Loucy (cell line): ENCODE measurements around the gene PSMD13.

Experiments used
- H2AFZ ChIP-seq: fragments of 200-600 bp; sonication (generic); 2 replicates; pipeline ENCODE4 v1.6.0; 2016; ENCODE audit warnings: antibody characterized with exemption, mild to moderate bottlenecking, low read length, moderate library complexity
- H3F3A ChIP-seq: fragments of 200-600 bp; 2 replicates; pipeline ENCODE4 v1.6.0; 2016; ENCODE audit warnings: antibody characterized with exemption, low read depth, mild to moderate bottlenecking
- H3K27me3 ChIP-seq: fragments of 200-600 bp; sonication (generic); 2 replicates; pipeline ENCODE4 v1.6.1; 2014; ENCODE audit warnings: low read length, mild to moderate bottlenecking; ENCODE audit not compliant: insufficient read depth, poor library complexity, severe bottlenecking
- H3K36me3 ChIP-seq: fragments of 200-600 bp; sonication (generic); 2 replicates; pipeline ENCODE4 v1.6.1; 2016; ENCODE audit warnings: low read length; ENCODE audit not compliant: insufficient read depth
- H3K4me1 ChIP-seq: fragments of 200-600 bp; sonication (generic); 2 replicates; pipeline ENCODE4 v1.5.1; 2014; ENCODE audit warnings: low read length, mild to moderate bottlenecking; ENCODE audit not compliant: insufficient read depth, poor library complexity, severe bottlenecking
- H3K4me2 ChIP-seq: fragments of 200-600 bp; sonication (generic); 2 replicates; pipeline ENCODE4 v1.6.0; 2014; ENCODE audit warnings: antibody characterized with exemption, low read length, low read depth, mild to moderate bottlenecking; ENCODE audit not compliant: poor library complexity, severe bottlenecking
- H3K4me3 ChIP-seq: fragments of 200-600 bp; sonication (generic); 2 replicates; pipeline ENCODE4 v1.5.1; 2014; ENCODE audit warnings: low read length, mild to moderate bottlenecking, mixed read lengths; ENCODE audit not compliant: poor library complexity, severe bottlenecking
- H3K79me2 ChIP-seq: fragments of 200-600 bp; sonication (generic); 2 replicates; pipeline ENCODE4 v1.6.1; 2014; ENCODE audit warnings: low read length; ENCODE audit not compliant: insufficient read depth
- H3K9ac ChIP-seq: fragments of 200-600 bp; sonication (generic); 2 replicates; pipeline ENCODE4 v1.6.0; 2014; ENCODE audit warnings: mild to moderate bottlenecking, low read depth, low read length, moderate library complexity; ENCODE audit not compliant: poor library complexity, severe bottlenecking
- H3K9me2 ChIP-seq: fragments of 200-600 bp; sonication (generic); replicated peaks from 2 replicates; pipeline ENCODE4 v1.6.1; 2016; ENCODE audit warnings: low read depth, low read length, mixed read lengths
- H3K9me3 ChIP-seq: fragments of 200-600 bp; sonication (generic); 2 replicates; pipeline ENCODE4 v1.6.1; 2014; ENCODE audit warnings: mild to moderate bottlenecking, antibody characterized with exemption, low read length, low read depth; ENCODE audit not compliant: insufficient read depth
- H4K20me1 ChIP-seq: fragments of 200-600 bp; sonication (generic); 2 replicates; pipeline ENCODE4 v1.6.0; 2014; ENCODE audit warnings: antibody characterized with exemption, low read length, mild to moderate bottlenecking; ENCODE audit not compliant: insufficient read depth, poor library complexity, severe bottlenecking
- CTCF ChIP-seq: fragments of 200-600 bp; sonication (generic); conservative IDR thresholded peaks from 2 replicates; pipeline ENCODE4 v1.5.1; 2014; ENCODE audit warnings: mild to moderate bottlenecking, antibody characterized with exemption, low read length
- EZH2phosphoT487 ChIP-seq: fragments of 200-600 bp; IDR thresholded peaks from 2 replicates; pipeline ENCODE4 v1.6.1; 2018; ENCODE audit warnings: antibody characterized with exemption, mild to moderate bottlenecking, moderate library complexity, borderline replicate concordance

Gene PSMD13

GRCh38 chr11:197741-198235 is 39.0 kb upstream of the PSMD13 start:
- H2AFZ ChIP-seq: no peak overlapping the region
- no peak overlapping the region for H3K4me2 ChIP-seq
- no peaks in the 10 kb centered on the region for H3K79me2 ChIP-seq
- H3K9ac ChIP-seq: no peak overlapping the region
- H3K4me1 ChIP-seq: peaks cover 11% of the 10 kb centered on the region
- H3K36me3 ChIP-seq: no peaks in the 10 kb centered on the region
- no peaks in the 10 kb centered on the region for H3K9me3 ChIP-seq
- H3K27me3 ChIP-seq: no peaks in the 10 kb centered on the region
- no peaks in the 10 kb centered on the region for H3F3A ChIP-seq
- H4K20me1 ChIP-seq: no peaks in the 10 kb centered on the region
- TF ChIP-seq CTCF (no peak), EZH2phosphoT487 (no peak)
- H3K4me3 ChIP-seq: no peak overlapping the region
- H3K9me2 ChIP-seq: no peaks in the 10 kb centered on the region

- Histone ChIP-seq H3K4me1 (peaks cover 12% of the 10 kb centered on the region), H3K36me3 (no peaks in the 10 kb centered on the region), H4K20me1 (no peaks in the 10 kb centered on the region), H3F3A (no peaks in the 10 kb centered on the region), H3K9me3 (no peaks in the 10 kb centered on the region), H3K79me2 (no peaks in the 10 kb centered on the region), H3K4me2 (no peak overlapping the region), H2AFZ (no peak overlapping the region), H3K4me3 (no peak overlapping the region), H3K27me3 (no peaks in the 10 kb centered on the region), H3K9me2 (no peaks in the 10 kb centered on the region), H3K9ac (no peak overlapping the region)
- TF ChIP-seq EZH2phosphoT487: no peak
- TF ChIP-seq CTCF: no peak
Observed at GRCh38 chr11:198236-198806, 38.5 kb upstream of the PSMD13 start.

GRCh38 chr11:199004-199581 is 37.7 kb upstream of the PSMD13 start:
- H3F3A ChIP-seq: no peaks in the 10 kb centered on the region
- no peaks in the 10 kb centered on the region for H3K27me3 ChIP-seq
- H3K9me2 ChIP-seq: no peaks in the 10 kb centered on the region
- H3K36me3 ChIP-seq: no peaks in the 10 kb centered on the region
- H3K9ac ChIP-seq: no peak overlapping the region
- no peak overlapping the region for H3K4me2 ChIP-seq
- TF ChIP-seq CTCF (no peak), EZH2phosphoT487 (no peak)
- H4K20me1 ChIP-seq: no peaks in the 10 kb centered on the region
- H3K4me1 ChIP-seq: peaks cover 19% of the 10 kb centered on the region
- H3K9me3 ChIP-seq: no peaks in the 10 kb centered on the region
- H2AFZ ChIP-seq: no peak overlapping the region
- no peaks in the 10 kb centered on the region for H3K79me2 ChIP-seq
- H3K4me3 ChIP-seq: no peak overlapping the region
